Stimulated activated CD8-positive, alpha-beta memory T cell treated with anti-CD3 and anti-CD28 coated beads, Interleukin-4, amount 100 ng/mL, for 4 hours (primary cell): ENCODE data around the gene AMHR2.

Experiments used
- DNase-seq, 2 donors: peaks; one replicate each; pipeline ENCODE4 v3.0.0-alpha.2; 2020; ENCODE audit warnings: low read depth in 2 of 2, low spot score in 1 of 2

AMHR2 gene

DNA sequence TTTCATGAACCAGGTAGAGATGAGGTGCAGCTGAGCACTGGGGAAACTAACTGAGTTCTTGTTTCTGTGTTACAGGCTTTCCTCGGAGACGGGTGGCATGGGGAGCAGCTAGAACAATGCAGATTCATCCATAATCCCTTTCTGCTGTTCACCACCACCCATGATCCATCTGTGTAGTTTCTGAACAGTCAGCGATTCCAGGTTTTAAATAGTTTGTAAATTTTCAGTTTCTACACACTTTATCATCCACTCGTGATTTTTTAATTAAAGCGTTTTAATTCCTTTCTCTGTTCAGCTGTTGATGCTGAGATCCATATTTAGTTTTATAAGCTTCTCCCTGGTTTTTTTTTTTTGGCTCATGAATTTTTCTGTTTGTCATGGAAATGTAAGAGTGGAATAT, 55.7 kb downstream of the AMHR2 start:
- no peak for DNase-seq

DNA sequence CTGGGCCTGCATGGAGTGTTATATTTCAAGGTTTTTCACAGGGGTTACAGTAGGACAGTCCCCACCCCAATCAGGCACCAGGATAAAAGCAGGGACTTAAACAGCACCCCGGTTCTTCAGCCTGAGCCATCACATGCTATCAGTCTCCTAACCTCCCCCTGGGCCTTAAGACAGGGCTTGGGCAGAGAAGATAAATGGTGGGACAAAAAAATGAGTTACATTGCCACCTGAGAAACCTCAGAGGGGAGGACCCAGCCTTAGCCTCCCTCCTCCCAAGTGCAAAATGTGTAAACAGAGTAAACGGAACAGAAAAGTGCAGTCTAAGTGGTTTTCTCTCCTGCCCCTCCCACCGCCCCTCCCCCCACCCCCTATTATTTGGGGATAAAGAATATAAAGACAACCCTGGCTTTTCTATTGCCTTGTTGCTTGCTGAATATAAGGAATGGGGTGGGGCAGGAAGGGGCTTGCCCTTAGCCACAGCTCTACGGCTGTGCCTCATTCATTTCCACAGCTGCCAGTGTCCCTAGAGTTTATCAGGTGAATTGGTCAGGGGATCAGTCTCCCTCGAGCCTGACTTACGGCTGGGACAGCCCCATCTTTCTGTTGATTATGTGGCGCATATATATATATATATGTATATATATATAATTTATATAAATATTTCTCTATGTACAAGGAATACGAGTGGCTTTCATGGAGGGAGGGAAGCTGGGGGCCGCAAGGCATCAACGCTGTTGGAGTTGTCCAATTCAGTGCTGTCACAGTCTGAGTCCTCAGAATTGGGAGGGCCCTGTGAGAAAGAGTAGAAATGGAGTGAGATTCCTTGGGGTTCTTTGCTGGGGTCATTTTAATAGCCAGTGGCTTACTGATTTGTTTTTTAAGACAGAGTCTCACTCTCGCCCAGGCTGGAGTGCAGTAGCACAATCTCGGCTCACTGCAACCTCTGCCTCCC, 57.1 kb downstream of the AMHR2 start:
- DNase-seq = no peak
